Neural cell (in vitro differentiated cells): Measurements from ENCODE around the gene C1orf87.

Experiments used
- CTCF ChIP-seq: fragments of 450-650 bp; IDR thresholded peaks from 2 replicates; pipeline ENCODE4 v1.5.1; 2014; ENCODE audit warnings: antibody characterized with exemption, mild to moderate bottlenecking, moderate library complexity; ENCODE audit not compliant: poor library complexity, severe bottlenecking
- EP300 ChIP-seq: fragments of 450-650 bp; conservative IDR thresholded peaks from 2 replicates; pipeline ENCODE4 v1.6.1; 2014; ENCODE audit warnings: antibody characterized with exemption, mild to moderate bottlenecking, moderate library complexity; ENCODE audit not compliant: poor library complexity, severe bottlenecking
- EZH2 ChIP-seq: fragments of 200-600, 300-800 bp; shearing (Covaris generic), sonication (generic); IDR thresholded peaks from 2 replicates; pipeline ENCODE4 v1.6.1; 2014; ENCODE audit warnings: antibody characterized with exemption, low read length, borderline replicate concordance, mild to moderate bottlenecking; ENCODE audit not compliant: insufficient read depth, poor library complexity, severe bottlenecking
- POLR2AphosphoS5 ChIP-seq: IDR thresholded peaks from 2 replicates; pipeline ENCODE4 v1.6.1; 2012

GRCh38 chr1:59976194-59977074 is 97.1 kb downstream of the C1orf87 start:
- TF ChIP-seq POLR2AphosphoS5 (no peak), EZH2 (no peak), CTCF (peak; percentile 85), EP300 (no peak)
